Erythroblast (primary cell): Measurements from ENCODE around the gene FILIP1L.

ENCODE experiments used
- GATA1 ChIP-seq: IDR thresholded peaks from 2 replicates; pipeline ENCODE4 v1.6.1; 2011; ENCODE audit warnings: low read depth, mild to moderate bottlenecking, control low read depth, low read length, moderate library complexity
- POLR2A ChIP-seq: IDR thresholded peaks from 2 replicates; pipeline ENCODE4 v1.6.1; 2011; ENCODE audit warnings: mild to moderate bottlenecking, low read length

- TF ChIP-seq POLR2A (no peak), GATA1 (no peak)
Measured at GRCh38 chr3:100163787-100164186, 49.5 kb upstream of the FILIP1L start.
